A673 (cell line): ENCODE results near the gene RBMS1.

Source experiments
- CTCF ChIP-seq: fragments of 300-800, 200-600 bp; sonication (generic); conservative IDR thresholded peaks from 2 replicates; pipeline ENCODE4 v1.5.1; 2017; ENCODE audit warnings: low read depth, mild to moderate bottlenecking, antibody characterized with exemption, low read length, moderate library complexity, mixed read lengths
- EZH2 ChIP-seq: fragments of 200-600 bp; sonication (generic); IDR thresholded peaks from 2 replicates; pipeline ENCODE4 v1.6.1; 2017; ENCODE audit warnings: borderline replicate concordance, low read depth, mild to moderate bottlenecking, mixed read lengths, antibody characterized with exemption, low read length; ENCODE audit not compliant: poor library complexity, severe bottlenecking

GRCh38 chr2:160254189-160254762 lies 239.3 kb downstream of the RBMS1 start:
- no peak for TF ChIP-seq CTCF
- no peak for TF ChIP-seq EZH2
